Measurements from ENCODE around the gene CACNA1C.
A peak's percentile ranks its signal among the peaks of the same experiment; 100 is the strongest.

CACNA1C gene

DNA sequence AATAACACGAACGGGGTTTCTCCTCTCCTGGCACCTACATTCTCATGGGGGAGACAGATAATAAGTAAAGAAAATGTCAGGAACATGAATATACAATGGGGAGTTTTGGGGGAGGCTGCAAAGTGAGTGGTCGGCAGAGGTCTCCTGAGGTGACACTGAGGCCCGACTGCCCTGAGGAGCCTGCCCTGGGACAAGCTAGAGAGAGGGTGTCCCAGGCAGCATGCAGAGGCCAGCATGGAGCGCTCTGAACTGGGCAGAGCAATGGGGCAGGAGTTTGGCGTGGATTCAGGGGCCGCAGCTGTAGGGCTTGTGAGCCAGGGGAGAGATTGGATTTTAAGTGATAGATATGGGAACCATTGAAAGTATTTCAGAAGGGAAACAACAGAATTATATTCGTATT is 320.5 kb downstream of the CACNA1C start:
- TF ChIP-seq CTCF (IDR thresholded peaks at IDR 0.05; ENCODE audit: extremely low read depth, missing control alignments): no peak
- no peak for DNase-seq (ENCODE audit: low spot score)

GRCh38 chr12:2374092-2374906 is 321.5 kb downstream of the CACNA1C start:
- no peak for DNase-seq (ENCODE audit: low spot score)

GRCh38 chr12:2375871-2376270 is 323.1 kb downstream of the CACNA1C start:
- DNase-seq (ENCODE audit: low spot score): no peak
- no peak for TF ChIP-seq CTCF (IDR thresholded peaks at IDR 0.05; ENCODE audit: extremely low read depth, missing control alignments)

More at GRCh38 chr12:2374092-2374906, 321.5 kb downstream of the CACNA1C start:
- TF ChIP-seq CTCF (IDR thresholded peaks at IDR 0.05; ENCODE audit: extremely low read depth, missing control alignments): no peak

DNA sequence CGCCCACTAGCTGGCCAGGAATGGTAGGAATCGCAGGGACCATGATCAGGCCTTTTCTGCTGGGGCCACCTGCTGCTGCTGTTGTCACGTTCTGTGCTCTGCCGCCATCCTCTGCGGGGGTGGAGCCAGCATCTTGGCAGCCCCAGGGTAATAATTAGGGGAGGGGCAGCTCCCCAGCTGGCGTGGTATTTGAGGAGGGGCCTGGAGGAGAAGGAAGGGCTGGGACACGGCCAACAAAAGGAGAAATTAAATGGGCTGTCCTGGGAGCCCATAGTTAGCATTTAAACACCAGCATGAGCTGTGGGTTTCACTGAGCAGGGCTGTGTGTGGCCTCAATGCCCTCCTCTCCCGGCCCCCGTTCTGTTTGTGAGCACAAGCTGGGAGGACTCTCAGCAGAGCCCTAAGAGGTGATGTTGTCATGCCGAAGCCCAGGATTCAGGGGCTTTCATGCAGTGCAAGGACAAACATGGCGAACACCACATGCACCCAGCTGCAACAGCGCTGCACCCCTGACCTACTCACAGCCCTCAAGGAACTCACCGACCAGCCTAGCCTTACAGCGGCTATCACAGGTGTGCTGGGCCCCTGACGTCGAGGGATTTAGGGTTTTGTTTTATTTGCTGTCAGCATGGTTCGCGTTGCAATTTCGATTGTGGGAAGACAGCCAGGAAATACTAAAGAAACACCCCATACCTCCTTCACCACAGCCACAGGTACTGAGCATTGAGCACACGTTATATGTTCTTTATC is 324.3 kb downstream of the CACNA1C start:
- no peak for TF ChIP-seq CTCF (IDR thresholded peaks at IDR 0.05; ENCODE audit: extremely low read depth, missing control alignments)
- DNase-seq (ENCODE audit: low spot score): no peak

DNA sequence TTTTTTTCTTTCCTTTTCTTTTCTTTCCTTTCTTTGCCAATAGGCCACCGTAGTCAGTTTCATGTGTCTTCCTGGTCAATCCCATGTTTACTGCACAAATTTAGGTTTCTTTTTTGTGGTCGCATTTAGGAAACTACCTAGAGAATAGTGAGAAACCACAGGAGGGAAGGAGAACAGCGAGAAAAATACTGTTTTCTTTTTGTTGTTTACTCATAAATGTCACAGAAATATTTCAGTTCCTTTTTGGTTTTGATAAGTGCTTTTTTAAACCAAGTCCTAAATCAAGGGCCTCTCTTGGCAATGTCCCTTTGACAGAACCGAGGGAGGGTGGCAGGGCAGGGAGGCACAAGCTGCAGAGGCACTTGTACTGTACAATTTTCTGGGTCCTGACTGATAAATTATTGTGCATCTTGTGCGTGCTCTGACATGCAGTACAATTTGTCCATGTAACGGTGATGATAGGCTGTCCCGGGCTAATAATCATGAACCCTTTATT is 326.1 kb downstream of the CACNA1C start:
- DNase-seq (ENCODE audit: low spot score): peak; percentile 39
- no peak for TF ChIP-seq CTCF (IDR thresholded peaks at IDR 0.05; ENCODE audit: extremely low read depth, missing control alignments)

- DNase-seq (ENCODE audit: low spot score): no peak
- TF ChIP-seq CTCF (IDR thresholded peaks at IDR 0.05; ENCODE audit: extremely low read depth, missing control alignments): no peak
Observed at GRCh38 chr12:2380946-2381345, 328.2 kb downstream of the CACNA1C start.

All from GM20000 (cell line).